Measurements from ENCODE around the gene ACBD4. TPM values are rescaled to one million over a fixed set of nuclear protein-coding genes. Genes with fewer than 3 reads are reported as not detected.

The ACBD4 gene
- total and polyA plus RNA-seq, 2 of the 13 experiments (the other 11 are each of a cell fraction or from before 2014, with no cell fraction given), result 16.1 to 26.9 TPM

GRCh38 chr17:45098869-45099616, 36.4 kb upstream of the ACBD4 start (continued):
- TF ChIP-seq SOX13 (IDR thresholded peaks at IDR 0.05), result no peak
- TF ChIP-seq SOX13 (CRISPR knock-in tag; conservative IDR thresholded peaks at IDR 0.05 in 1 of 2, IDR thresholded peaks at IDR 0.05 in 1 of 2), result 0 out of 4 replicates have a peak, but pooled peaks of 1 of the 2 experiments have one; percentile 15
- TF ChIP-seq AKNA (CRISPR knock-in tag; IDR thresholded peaks at IDR 0.05; ENCODE audit: borderline replicate concordance), result no peak
- no peak for TF ChIP-seq RERE (CRISPR knock-in tag; IDR thresholded peaks at IDR 0.05; ENCODE audit: low read depth)
- no peak for TF ChIP-seq SYNCRIP (IDR thresholded peaks at IDR 0.05; ENCODE audit: insufficient read depth, low read depth, low read length)
- TF ChIP-seq ZNF280D (CRISPR knock-in tag; IDR thresholded peaks at IDR 0.05), result no peak
- TF ChIP-seq HNF1A (IDR thresholded peaks at IDR 0.05; ENCODE audit: low read depth), result no peak
- no peak for TF ChIP-seq HNF1A (CRISPR knock-in tag; IDR thresholded peaks at IDR 0.05; ENCODE audit: borderline replicate concordance)
- TF ChIP-seq NFATC3 (CRISPR knock-in tag; IDR thresholded peaks at IDR 0.05), result no peak
